ENCODE measurements around the gene CCL18.
"Not testable (repeated sequence)": the region's sequence is repeated elsewhere in the genome, so short reads cannot be mapped to it uniquely, and the experiment has no call there.

Gene CCL18

DNA sequence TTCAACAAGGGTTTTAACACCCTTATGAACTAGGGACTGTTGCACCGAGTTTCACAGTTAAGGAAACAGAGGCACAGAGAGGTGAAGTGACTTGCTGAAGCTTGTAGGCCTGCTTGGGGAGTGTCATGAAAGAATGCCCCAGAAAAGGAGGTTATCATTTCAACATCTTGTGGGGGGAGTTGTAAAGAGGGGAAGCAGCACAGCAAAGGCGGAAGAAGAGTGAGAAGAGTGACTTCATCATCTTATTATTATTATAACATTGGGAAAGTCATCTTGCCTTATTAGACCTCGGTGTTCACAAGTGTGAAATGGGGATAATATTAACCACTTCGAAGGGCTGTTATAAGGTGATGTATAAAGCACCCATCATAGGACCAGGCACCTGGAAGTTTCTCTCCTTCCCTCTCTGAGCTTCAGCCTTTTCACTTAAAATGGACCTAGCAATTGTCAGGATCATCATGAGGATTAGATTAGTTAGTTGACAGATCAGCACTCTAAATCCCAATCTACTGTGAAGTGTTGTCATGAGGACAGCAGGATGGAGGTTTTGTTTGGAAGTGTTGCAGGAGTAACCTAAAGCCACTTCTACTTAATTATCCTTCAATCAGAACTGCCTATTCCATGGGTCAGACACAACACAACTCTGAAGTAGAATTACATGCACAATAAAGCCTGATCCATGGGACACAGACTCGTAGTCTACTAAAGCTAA is 41.9 kb downstream of the CCL18 start:
- TF ChIP-seq, protein P1, sequence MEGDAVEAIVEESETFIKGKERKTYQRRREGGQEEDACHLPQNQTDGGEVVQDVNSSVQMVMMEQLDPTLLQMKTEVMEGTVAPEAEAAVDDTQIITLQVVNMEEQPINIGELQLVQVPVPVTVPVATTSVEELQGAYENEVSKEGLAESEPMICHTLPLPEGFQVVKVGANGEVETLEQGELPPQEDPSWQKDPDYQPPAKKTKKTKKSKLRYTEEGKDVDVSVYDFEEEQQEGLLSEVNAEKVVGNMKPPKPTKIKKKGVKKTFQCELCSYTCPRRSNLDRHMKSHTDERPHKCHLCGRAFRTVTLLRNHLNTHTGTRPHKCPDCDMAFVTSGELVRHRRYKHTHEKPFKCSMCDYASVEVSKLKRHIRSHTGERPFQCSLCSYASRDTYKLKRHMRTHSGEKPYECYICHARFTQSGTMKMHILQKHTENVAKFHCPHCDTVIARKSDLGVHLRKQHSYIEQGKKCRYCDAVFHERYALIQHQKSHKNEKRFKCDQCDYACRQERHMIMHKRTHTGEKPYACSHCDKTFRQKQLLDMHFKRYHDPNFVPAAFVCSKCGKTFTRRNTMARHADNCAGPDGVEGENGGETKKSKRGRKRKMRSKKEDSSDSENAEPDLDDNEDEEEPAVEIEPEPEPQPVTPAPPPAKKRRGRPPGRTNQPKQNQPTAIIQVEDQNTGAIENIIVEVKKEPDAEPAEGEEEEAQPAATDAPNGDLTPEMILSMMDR (conservative IDR thresholded peaks at IDR 0.05; ENCODE audit: low read depth, low read length), result no peak
- no peak for DNase-seq (ENCODE audit: low read depth)
- no peak overlapping the region for H3K4me3 ChIP-seq (ENCODE audit: low read length)

- TF ChIP-seq, protein P1 (conservative IDR thresholded peaks at IDR 0.05; ENCODE audit: low read depth, low read length), result no peak
- H3K4me3 ChIP-seq (ENCODE audit: low read length), result no peak overlapping the region
- DNase-seq (ENCODE audit: low read depth), result no peak
Measured at GRCh38 chr17:36106493-36106835, 42.4 kb downstream of the CCL18 start.

DNA sequence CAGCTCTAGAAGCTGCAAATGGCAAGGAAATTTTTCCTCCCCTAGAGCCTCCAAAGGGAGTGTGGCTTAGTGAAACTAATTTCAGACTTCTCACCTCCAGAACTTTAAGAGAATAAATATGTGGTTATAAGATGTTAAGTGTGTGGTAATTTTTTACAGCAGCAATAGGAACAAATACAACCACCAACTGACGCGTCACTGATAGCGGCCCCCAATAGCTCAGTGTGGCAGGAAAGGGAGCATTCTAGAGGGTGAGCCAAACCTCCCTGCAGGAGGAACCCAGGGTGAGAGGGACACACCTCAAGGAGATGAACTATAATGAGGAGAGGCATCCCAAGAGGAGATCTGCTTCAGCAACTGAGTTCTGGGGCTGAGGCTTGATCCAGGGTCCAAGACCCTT is 43.6 kb downstream of the CCL18 start:
- TF ChIP-seq, protein P1 (conservative IDR thresholded peaks at IDR 0.05; ENCODE audit: low read depth, low read length), result no peak
- no peak for DNase-seq (ENCODE audit: low read depth)

DNA sequence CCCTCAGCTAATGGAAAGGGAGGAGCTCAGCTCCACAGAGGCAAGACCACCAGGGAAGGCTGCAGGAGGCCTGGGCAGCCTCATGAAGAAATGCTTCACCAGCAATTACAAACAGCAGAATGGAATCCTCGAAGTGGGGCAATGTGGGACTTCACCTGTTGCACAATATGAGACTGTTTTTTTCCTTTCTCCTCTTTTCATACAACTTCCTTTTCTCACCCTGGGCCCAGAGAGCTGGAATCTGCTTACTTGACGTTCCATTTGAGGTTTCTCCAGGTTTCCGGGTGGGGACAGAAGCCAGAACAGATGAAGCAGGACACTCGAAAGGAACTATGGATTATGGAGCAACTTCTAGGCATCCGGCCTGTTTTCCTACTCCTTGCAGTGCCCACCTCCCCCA is 44.2 kb downstream of the CCL18 start:
- DNase-seq (ENCODE audit: low read depth); H3K4me3 ChIP-seq (ENCODE audit: low read length): not testable (repeated sequence)

More for the DNA sequence above, 43.6 kb downstream of the CCL18 start:
- no peak overlapping the region for H3K4me3 ChIP-seq (ENCODE audit: low read length)

- TF ChIP-seq, protein P1 (conservative IDR thresholded peaks at IDR 0.05; ENCODE audit: low read depth, low read length), result no peak
- H3K4me3 ChIP-seq (ENCODE audit: low read length), result no peak overlapping the region
- no peak for DNase-seq (ENCODE audit: low read depth)
Measured at GRCh38 chr17:36111068-36111490, 47.0 kb downstream of the CCL18 start.

- TF ChIP-seq, protein P1 (conservative IDR thresholded peaks at IDR 0.05; ENCODE audit: low read depth, low read length), result no peak
- no peak overlapping the region for H3K4me3 ChIP-seq (ENCODE audit: low read length)
- DNase-seq (ENCODE audit: low read depth), result no peak
Measured at GRCh38 chr17:36112572-36112971, 48.5 kb downstream of the CCL18 start.

DNA sequence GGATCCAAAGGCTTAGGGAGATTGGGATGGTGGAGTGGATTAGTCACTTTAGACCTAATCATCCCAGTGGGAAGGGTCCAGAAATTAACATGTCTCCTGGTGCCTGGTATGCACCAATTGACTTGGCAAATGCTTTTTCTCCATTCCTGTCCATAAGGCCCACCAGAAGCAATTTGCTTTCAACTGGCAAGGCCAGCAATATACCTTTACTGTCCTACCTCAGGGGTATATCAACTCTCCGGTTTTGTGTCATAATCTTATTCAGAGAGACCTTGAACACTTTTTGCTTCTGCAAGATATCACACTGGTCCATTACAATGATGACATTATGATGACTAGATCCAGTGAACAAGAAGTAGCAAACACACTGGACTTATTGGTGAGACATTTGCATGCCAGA is 49.1 kb downstream of the CCL18 start:
- DNase-seq (ENCODE audit: low read depth); H3K4me3 ChIP-seq (ENCODE audit: low read length): not testable (repeated sequence)

DNA sequence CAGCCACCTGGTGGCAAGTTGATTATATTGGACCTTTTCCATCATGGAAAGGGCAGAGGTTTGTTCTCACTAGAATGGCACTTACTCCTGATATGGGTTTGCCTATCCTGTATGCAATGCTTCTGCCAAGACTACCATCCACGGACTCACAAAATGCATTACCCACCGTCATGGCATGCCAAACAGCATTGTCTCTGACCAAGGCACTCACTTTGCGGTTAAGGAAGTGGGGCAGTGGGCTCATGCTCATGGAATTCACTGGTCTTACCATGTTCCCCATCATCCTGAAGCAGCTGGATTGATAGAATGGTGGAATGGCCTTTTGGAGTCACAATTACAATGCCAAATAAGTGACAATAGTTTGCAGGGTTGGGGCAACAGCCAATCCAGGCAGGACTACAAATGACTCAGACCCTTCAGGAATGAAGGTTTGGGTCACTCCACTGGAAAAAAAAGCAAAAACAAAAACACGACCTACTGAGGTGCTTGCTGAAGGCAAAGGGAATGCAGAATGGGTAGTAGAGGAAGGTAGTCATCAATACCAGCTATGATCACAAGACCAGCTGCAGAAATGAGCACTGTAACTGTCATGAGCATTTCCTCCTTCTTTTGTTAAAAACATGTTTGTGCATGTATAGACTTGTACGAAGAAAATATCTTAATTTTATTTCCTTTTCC is 51.0 kb downstream of the CCL18 start:
- not testable (repeated sequence) for H3K4me3 ChIP-seq (ENCODE audit: low read length); DNase-seq (ENCODE audit: low read depth)

GRCh38 chr17:36115649-36115977 is 51.5 kb downstream of the CCL18 start:
- not testable (repeated sequence) for H3K4me3 ChIP-seq (ENCODE audit: low read length); DNase-seq (ENCODE audit: low read depth)

Data from retinal pigment epithelial cell (primary cell).